K562 (cell line): ENCODE data around the gene RHEB. TPM values are rescaled to one million over a fixed set of nuclear protein-coding genes. Genes with fewer than 3 reads are reported as not detected.

Experiments
- ATAC-seq: fragments of 200-7000 bp; cut with Tn5 transposase; 3 replicates; pipeline ENCODE4 v1.9.1; 2020; ENCODE audit warnings: moderate library complexity
- BruUV-seq: library from RNA; stranded (reverse); fragments of 400-500 nt; replicated peaks from 2 replicates; lab custom pipeline; 2021; lab: Mats Ljungman, UMichigan
- CTCF ChIA-PET: fragments of 300-600 bp; formaldehyde crosslinking; extraction: SDS; loops from one replicate; lab custom pipeline; 2021; ENCODE audit warnings: low intra/inter-chr PET ratio; lab: Yijun Ruan, JAX
- POLR2A ChIA-PET: fragments of 300-600, 350-650 bp; sonication (Branson Sonifier 250); formaldehyde crosslinking; extraction: SDS; loops from one replicate; lab custom pipeline; 2021; ENCODE audit warnings: antibody characterized with exemption, inconsistent platforms; lab: Yijun Ruan, JAX
- DNase-seq, 4 experiments: peaks; one replicate each; pipeline versions ENCODE4 v3.0.0 to v3.0.0-alpha.2; 2011 to 2018; ENCODE audit warnings: low spot score in 3 of 4, mixed read lengths in 3 of 4; ENCODE audit errors: extremely low read depth in 1 of 4
- FAIRE-seq: peaks from 2 replicates; lab custom pipeline; 2011; peaks lifted over from hg19 to GRCh38; lab: Jason Lieb, UNC
- H2AFZ ChIP-seq: 2 replicates; pipeline ENCODE4 v1.6.0; 2011; ENCODE audit warnings: low read depth, low read length, control low read depth, inconsistent platforms
- H3K27ac ChIP-seq: fragments of 200-600 bp; 3 replicates; pipeline ENCODE4 v1.8.0; 2011; ENCODE audit warnings: low read depth, mild to moderate bottlenecking, control low read depth, inconsistent platforms, low read length, moderate library complexity, mixed read lengths; ENCODE audit errors: extremely low read depth
- H3K27me3 ChIP-seq, 2 experiments: fragments of 300-600 bp in 1 of 2; 2 replicates in 1 of 2; 3 replicates in 1 of 2; pipeline versions ENCODE4 v1.6.0 to v1.8.0; 2011; ENCODE audit warnings: inconsistent platforms in 2 of 2, low read length in 2 of 2, mild to moderate bottlenecking in 1 of 2, mixed read lengths in 1 of 2, moderate library complexity in 1 of 2; ENCODE audit not compliant: control insufficient read depth in 2 of 2, insufficient read depth in 2 of 2
- H3K36me3 ChIP-seq: fragments of 300-600 bp; 3 replicates; pipeline ENCODE4 v1.8.0; 2011; ENCODE audit warnings: mild to moderate bottlenecking, low read length, inconsistent platforms; ENCODE audit not compliant: control insufficient read depth, insufficient read depth
- H3K4me1 ChIP-seq, 2 experiments: fragments of 200-600 bp in 1 of 2; replicated peaks in 1 of 2; 2 replicates in 1 of 2; 3 replicates in 1 of 2; pipeline versions ENCODE4 v1.5.1 to v1.8.0; 2011; ENCODE audit warnings: inconsistent platforms in 2 of 2, low read length in 2 of 2, mild to moderate bottlenecking in 1 of 2, mixed read lengths in 1 of 2, moderate library complexity in 1 of 2; ENCODE audit not compliant: control insufficient read depth in 2 of 2, insufficient read depth in 2 of 2
- H3K4me2 ChIP-seq: 2 replicates; pipeline ENCODE4 v1.6.1; 2011; ENCODE audit warnings: low read length, control low read depth, inconsistent platforms, mixed read lengths; ENCODE audit not compliant: insufficient read depth
- H3K4me3 ChIP-seq: fragments of 200-600 bp; sonication (generic), shearing (Covaris generic); 2 replicates; pipeline ENCODE4 v1.5.1; 2016; ENCODE audit warnings: control low read depth, inconsistent platforms
- H3K79me2 ChIP-seq: fragments of 200-600 bp; 3 replicates; pipeline ENCODE4 v1.8.0; 2011; ENCODE audit warnings: low read length, inconsistent platforms; ENCODE audit not compliant: control insufficient read depth, insufficient read depth
- H3K9ac ChIP-seq, 2 experiments: 2 replicates each; pipeline versions ENCODE4 v1.6.0 to v1.6.1; 2011; ENCODE audit warnings: low read depth in 2 of 2, low read length in 2 of 2, control low read depth in 1 of 2, inconsistent platforms in 1 of 2, mild to moderate bottlenecking in 1 of 2, mixed read lengths in 1 of 2; ENCODE audit not compliant: insufficient read depth in 1 of 2
- H3K9me1 ChIP-seq: one replicate; pipeline ENCODE4 v1.6.0; 2011; ENCODE audit warnings: inconsistent platforms, mild to moderate bottlenecking, low read length, moderate library complexity; ENCODE audit not compliant: control insufficient read depth, insufficient read depth
- H3K9me3 ChIP-seq: replicated peaks from 2 replicates; pipeline ENCODE4 v1.5.1; 2011; ENCODE audit warnings: low read depth, low read length, inconsistent platforms; ENCODE audit not compliant: control insufficient read depth, insufficient read depth
- H4K20me1 ChIP-seq: replicated peaks from 2 replicates; pipeline ENCODE4 v1.6.1; 2011; ENCODE audit warnings: low read length, inconsistent platforms, mixed read lengths; ENCODE audit not compliant: control insufficient read depth, insufficient read depth
- CAMTA2 ChIP-seq: fragments of 250-450 bp; sonication (Bioruptor Pico); conservative IDR thresholded peaks from 2 replicates; pipeline ENCODE4 v1.5.1; 2022
- DDX20 ChIP-seq: fragments of 450-650 bp; IDR thresholded peaks from 2 replicates; pipeline ENCODE4 v1.6.1; 2016; ENCODE audit warnings: missing genetic modification characterization, low read depth, mild to moderate bottlenecking, missing compliant biosample characterization, moderate library complexity
- ZNF12 ChIP-seq: sonication (generic); formaldehyde crosslinking; IDR thresholded peaks from 2 replicates; pipeline ENCODE4 v1.4.0; 2020; ENCODE audit warnings: mild to moderate bottlenecking, missing genetic modification reagents
- ZNF354B ChIP-seq: fragments of 250-450 bp; sonication (Bioruptor Pico); IDR thresholded peaks from 2 replicates; pipeline ENCODE4 v1.4.0; 2020
- WGBS: fragments of 100-300 bp; shearing (Covaris generic); methylation state at CpG from one replicate; pipeline ENCODE4 v1.1.6; 2016; ENCODE audit warnings: low coverage, mixed read lengths; ENCODE audit not compliant: insufficient coverage; ENCODE audit errors: missing lambda C conversion rate; 5-methylcytosine and 5-hydroxymethylcytosine counted together
- in situ Hi-C: fragments of 300-500 bp; cut with MboI; formaldehyde crosslinking; loops from 4 replicates; pipeline ENCODE4 v1.15.0; 2018; ENCODE audit warnings: inconsistent platforms, mixed read lengths
- intact Hi-C: fragments of 100-400 bp; cut with micrococcal nuclease; formaldehyde crosslinking; loops from 2 replicates; pipeline ENCODE4 v1.14.2; 2022
- polyA plus RNA-seq, 8 experiments: library from polyadenylated mRNA; depleted of rRNA in 4 of 8; stranded (reverse) in 5 of 8; unstranded in 3 of 8; fragments of >200 nt; fragmentation: Nextera tagmentation in 2 of 8; fragmentation: Illumina TruSeq in 1 of 8; extraction: Ambion mirVana in 2 of 8; extraction: Trizol in 1 of 8; gene quantifications; 2 replicates each; pipeline versions ENCODE4 v1.2.1 to v1.2.3, GENCODE V29; 2011 to 2014; ENCODE audit warnings: inconsistent platforms in 1 of 8, missing spikeins in 1 of 8
- total RNA-seq, 7 experiments: library from RNA; depleted of rRNA in 6 of 7; stranded (reverse); fragments of >200 nt in 6 of 7; fragmentation: Illumina TruSeq in 2 of 7; extraction: Trizol in 2 of 7; gene quantifications; 2 replicates each; pipeline versions ENCODE4 v1.2.1 to v1.2.3, GENCODE V29; 2011 to 2021; ENCODE audit warnings: low replicate concordance in 1 of 7
- TF ChIP-seq, protein P1 (sequence below): fragments of 450-650 bp; formaldehyde crosslinking; IDR thresholded peaks from 2 replicates; pipeline ENCODE4 v1.4.0; 2020; ENCODE audit warnings: mild to moderate bottlenecking

RHEB gene
- total and polyA plus RNA-seq, 9 of the 15 experiments (the other 6 are each of a cell fraction or from before 2014, with no cell fraction given): 28.5 to 249 (median 182) TPM

GRCh38 chr7:151436446-151437158, 83.1 kb downstream of the RHEB start:
- Histone ChIP-seq H3K4me1 (peaks cover 0 to 28% of the 10 kb centered on the region in 2 experiments; a peak in 2 of 5 replicates), H3K4me3 (no peak overlapping the region), H3K9me3 (no peaks in the 10 kb centered on the region), H3K79me2 (no peaks in the 10 kb centered on the region), H3K9me1 (no peaks in the 10 kb centered on the region), H4K20me1 (peaks cover 4% of the 10 kb centered on the region; the same call in 1 of the 2 replicates), H3K9ac (no peak overlapping the region), H3K4me2 (no peak overlapping the region), H2AFZ (no peak overlapping the region), H3K36me3 (no peaks in the 10 kb centered on the region), H3K27ac (no peak overlapping the region), H3K27me3 (peaks cover 28 to 81% of the 10 kb centered on the region in 2 experiments; a peak in 4 of 5 replicates)
- in situ Hi-C loops (no loop called here), intact Hi-C loops (no loop called here)
- BruUV-seq: no TSS peak
- no peak for ATAC-seq
- DNase-seq: no peak
- ChIA-PET CTCF (no interaction called here), POLR2A (interaction anchor here (0.8 kb wide), 1 partner anchor 121 kb away, joined by 3 read pairs; no protein-coding TSS in a partner anchor)
- TF ChIP-seq, protein P1, sequence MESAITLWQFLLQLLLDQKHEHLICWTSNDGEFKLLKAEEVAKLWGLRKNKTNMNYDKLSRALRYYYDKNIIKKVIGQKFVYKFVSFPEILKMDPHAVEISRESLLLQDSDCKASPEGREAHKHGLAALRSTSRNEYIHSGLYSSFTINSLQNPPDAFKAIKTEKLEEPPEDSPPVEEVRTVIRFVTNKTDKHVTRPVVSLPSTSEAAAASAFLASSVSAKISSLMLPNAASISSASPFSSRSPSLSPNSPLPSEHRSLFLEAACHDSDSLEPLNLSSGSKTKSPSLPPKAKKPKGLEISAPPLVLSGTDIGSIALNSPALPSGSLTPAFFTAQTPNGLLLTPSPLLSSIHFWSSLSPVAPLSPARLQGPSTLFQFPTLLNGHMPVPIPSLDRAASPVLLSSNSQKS (CRISPR knock-in tag): no peak
- TF ChIP-seq ZNF354B (no peak), DDX20 (no peak), ZNF12 (CRISPR knock-in tag) (no peak), CAMTA2 (CRISPR knock-in tag) (no peak)
- 34% methylated on average over 9 of the region's 9 CpGs for WGBS
- FAIRE-seq: no peak
